K562 (cell line): ENCODE data around the gene STPG2. TPM values are rescaled to one million over a fixed set of nuclear protein-coding genes. Genes with fewer than 3 reads are reported as not detected.

Experiments used
- ATAC-seq: fragments of 200-7000 bp; cut with Tn5 transposase; 3 replicates; pipeline ENCODE4 v1.9.1; 2020; ENCODE audit warnings: moderate library complexity
- BruUV-seq: library from RNA; stranded (reverse); fragments of 400-500 nt; replicated peaks from 2 replicates; lab custom pipeline; 2021; lab: Mats Ljungman, UMichigan
- CTCF ChIA-PET: fragments of 300-600 bp; formaldehyde crosslinking; extraction: SDS; loops from one replicate; lab custom pipeline; 2021; ENCODE audit warnings: low intra/inter-chr PET ratio; lab: Yijun Ruan, JAX
- POLR2A ChIA-PET: fragments of 300-600, 350-650 bp; sonication (Branson Sonifier 250); formaldehyde crosslinking; extraction: SDS; loops from one replicate; lab custom pipeline; 2021; ENCODE audit warnings: antibody characterized with exemption, inconsistent platforms; lab: Yijun Ruan, JAX
- DNase-seq, 4 experiments: peaks; one replicate each; pipeline versions ENCODE4 v3.0.0 to v3.0.0-alpha.2; 2011 to 2018; ENCODE audit warnings: low spot score in 3 of 4, mixed read lengths in 3 of 4; ENCODE audit errors: extremely low read depth in 1 of 4
- FAIRE-seq: peaks from 2 replicates; lab custom pipeline; 2011; peaks lifted over from hg19 to GRCh38; lab: Jason Lieb, UNC
- H2AFZ ChIP-seq: 2 replicates; pipeline ENCODE4 v1.6.0; 2011; ENCODE audit warnings: low read depth, low read length, control low read depth, inconsistent platforms
- H3K27ac ChIP-seq: fragments of 200-600 bp; 3 replicates; pipeline ENCODE4 v1.8.0; 2011; ENCODE audit warnings: low read depth, mild to moderate bottlenecking, control low read depth, inconsistent platforms, low read length, moderate library complexity, mixed read lengths; ENCODE audit errors: extremely low read depth
- H3K27me3 ChIP-seq, 2 experiments: fragments of 300-600 bp in 1 of 2; 2 replicates in 1 of 2; 3 replicates in 1 of 2; pipeline versions ENCODE4 v1.6.0 to v1.8.0; 2011; ENCODE audit warnings: inconsistent platforms in 2 of 2, low read length in 2 of 2, mild to moderate bottlenecking in 1 of 2, mixed read lengths in 1 of 2, moderate library complexity in 1 of 2; ENCODE audit not compliant: control insufficient read depth in 2 of 2, insufficient read depth in 2 of 2
- H3K36me3 ChIP-seq: fragments of 300-600 bp; 3 replicates; pipeline ENCODE4 v1.8.0; 2011; ENCODE audit warnings: mild to moderate bottlenecking, low read length, inconsistent platforms; ENCODE audit not compliant: control insufficient read depth, insufficient read depth
- H3K4me1 ChIP-seq, 2 experiments: fragments of 200-600 bp in 1 of 2; replicated peaks in 1 of 2; 2 replicates in 1 of 2; 3 replicates in 1 of 2; pipeline versions ENCODE4 v1.5.1 to v1.8.0; 2011; ENCODE audit warnings: inconsistent platforms in 2 of 2, low read length in 2 of 2, mild to moderate bottlenecking in 1 of 2, mixed read lengths in 1 of 2, moderate library complexity in 1 of 2; ENCODE audit not compliant: control insufficient read depth in 2 of 2, insufficient read depth in 2 of 2
- H3K4me2 ChIP-seq: 2 replicates; pipeline ENCODE4 v1.6.1; 2011; ENCODE audit warnings: low read length, control low read depth, inconsistent platforms, mixed read lengths; ENCODE audit not compliant: insufficient read depth
- H3K4me3 ChIP-seq: fragments of 200-600 bp; sonication (generic), shearing (Covaris generic); 2 replicates; pipeline ENCODE4 v1.5.1; 2016; ENCODE audit warnings: control low read depth, inconsistent platforms
- H3K79me2 ChIP-seq: fragments of 200-600 bp; 3 replicates; pipeline ENCODE4 v1.8.0; 2011; ENCODE audit warnings: low read length, inconsistent platforms; ENCODE audit not compliant: control insufficient read depth, insufficient read depth
- H3K9ac ChIP-seq, 2 experiments: 2 replicates each; pipeline versions ENCODE4 v1.6.0 to v1.6.1; 2011; ENCODE audit warnings: low read depth in 2 of 2, low read length in 2 of 2, control low read depth in 1 of 2, inconsistent platforms in 1 of 2, mild to moderate bottlenecking in 1 of 2, mixed read lengths in 1 of 2; ENCODE audit not compliant: insufficient read depth in 1 of 2
- H3K9me1 ChIP-seq: one replicate; pipeline ENCODE4 v1.6.0; 2011; ENCODE audit warnings: inconsistent platforms, mild to moderate bottlenecking, low read length, moderate library complexity; ENCODE audit not compliant: control insufficient read depth, insufficient read depth
- H3K9me3 ChIP-seq: replicated peaks from 2 replicates; pipeline ENCODE4 v1.5.1; 2011; ENCODE audit warnings: low read depth, low read length, inconsistent platforms; ENCODE audit not compliant: control insufficient read depth, insufficient read depth
- H4K20me1 ChIP-seq: replicated peaks from 2 replicates; pipeline ENCODE4 v1.6.1; 2011; ENCODE audit warnings: low read length, inconsistent platforms, mixed read lengths; ENCODE audit not compliant: control insufficient read depth, insufficient read depth
- DDX20 ChIP-seq: fragments of 450-650 bp; IDR thresholded peaks from 2 replicates; pipeline ENCODE4 v1.6.1; 2016; ENCODE audit warnings: missing genetic modification characterization, low read depth, mild to moderate bottlenecking, missing compliant biosample characterization, moderate library complexity
- EWSR1 ChIP-seq: fragments of 450-650 bp; IDR thresholded peaks from 2 replicates; pipeline ENCODE4 v1.6.1; 2018; ENCODE audit warnings: borderline replicate concordance, mild to moderate bottlenecking, low read depth, moderate library complexity; ENCODE audit not compliant: partially characterized antibody
- PHB ChIP-seq: fragments of 250-450 bp; sonication (Bioruptor Pico); IDR thresholded peaks from 2 replicates; pipeline ENCODE4 v1.5.0; 2021
- ZNF263 ChIP-seq: sonication (generic); formaldehyde crosslinking; IDR thresholded peaks from 2 replicates; pipeline ENCODE4 v1.8.0; 2022; ENCODE audit warnings: mild to moderate bottlenecking, missing genetic modification reagents, borderline replicate concordance
- ZNF77 ChIP-seq: fragments of 250-450 bp; sonication (Bioruptor Pico); IDR thresholded peaks from 2 replicates; pipeline ENCODE4 v1.5.0; 2020
- in situ Hi-C: fragments of 300-500 bp; cut with MboI; formaldehyde crosslinking; loops from 4 replicates; pipeline ENCODE4 v1.15.0; 2018; ENCODE audit warnings: inconsistent platforms, mixed read lengths
- intact Hi-C: fragments of 100-400 bp; cut with micrococcal nuclease; formaldehyde crosslinking; loops from 2 replicates; pipeline ENCODE4 v1.14.2; 2022
- polyA plus RNA-seq, 8 experiments: library from polyadenylated mRNA; depleted of rRNA in 4 of 8; stranded (reverse) in 5 of 8; unstranded in 3 of 8; fragments of >200 nt; fragmentation: Nextera tagmentation in 2 of 8; fragmentation: Illumina TruSeq in 1 of 8; extraction: Ambion mirVana in 2 of 8; extraction: Trizol in 1 of 8; gene quantifications; 2 replicates each; pipeline versions ENCODE4 v1.2.1 to v1.2.3, GENCODE V29; 2011 to 2014; ENCODE audit warnings: inconsistent platforms in 1 of 8, missing spikeins in 1 of 8
- total RNA-seq, 7 experiments: library from RNA; depleted of rRNA in 6 of 7; stranded (reverse); fragments of >200 nt in 6 of 7; fragmentation: Illumina TruSeq in 2 of 7; extraction: Trizol in 2 of 7; gene quantifications; 2 replicates each; pipeline versions ENCODE4 v1.2.1 to v1.2.3, GENCODE V29; 2011 to 2021; ENCODE audit warnings: low replicate concordance in 1 of 7
- TF ChIP-seq, protein P1 (sequence below): sonication (generic); formaldehyde crosslinking; IDR thresholded peaks from 2 replicates; pipeline ENCODE4 v1.8.0; 2022; ENCODE audit warnings: mild to moderate bottlenecking, missing genetic modification reagents
- TF ChIP-seq, protein P2 (sequence below): fragments of 250-450 bp; sonication (Bioruptor Pico); IDR thresholded peaks from 2 replicates; pipeline ENCODE4 v1.8.0; 2022; ENCODE audit warnings: inconsistent platforms, mild to moderate bottlenecking, moderate library complexity, borderline replicate concordance

The STPG2 gene
- total and polyA plus RNA-seq, 9 of the 15 experiments (the other 6 are each of a cell fraction or from before 2014, with no cell fraction given), result not detected

DNA sequence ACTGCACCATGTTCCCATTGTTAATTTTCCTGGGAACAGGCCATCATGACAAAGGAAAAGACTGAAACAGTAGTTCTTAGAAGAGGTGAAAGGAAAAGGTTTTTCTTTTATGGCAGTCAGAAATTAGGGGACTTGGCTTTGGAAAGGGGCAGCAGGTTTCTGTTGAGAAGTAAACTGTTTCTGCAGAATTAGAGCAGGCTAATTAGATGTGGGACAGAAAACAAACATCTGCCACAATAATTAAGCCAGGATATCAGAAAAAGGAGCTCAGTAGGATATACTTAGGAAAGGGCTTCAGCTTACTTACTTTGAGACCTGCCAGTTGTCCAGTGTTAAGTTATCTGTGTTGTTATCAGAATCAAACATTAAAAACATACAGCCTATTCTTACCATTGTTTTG lies 36.7 kb upstream of the STPG2 start:
- DNase-seq (no peak), FAIRE-seq (no peak), ATAC-seq (no peak)
- Histone ChIP-seq H3K27ac (no peak overlapping the region), H3K36me3 (no peaks in the 10 kb centered on the region), H3K4me3 (no peak overlapping the region), H2AFZ (no peak overlapping the region), H4K20me1 (no peaks in the 10 kb centered on the region), H3K4me2 (no peak overlapping the region), H3K9me1 (no peaks in the 10 kb centered on the region), H3K9me3 (no peaks in the 10 kb centered on the region), H3K9ac (no peak overlapping the region), H3K27me3 (no peaks in the 10 kb centered on the region), H3K79me2 (no peaks in the 10 kb centered on the region), H3K4me1 (no peaks in the 10 kb centered on the region)
- no TSS peak for BruUV-seq
- POLR2A ChIA-PET, result interaction anchor here (1.3 kb wide), 1 partner anchor 9 kb away, joined by 3 read pairs; no protein-coding TSS in a partner anchor
- in situ Hi-C loops, result no loop called here
- CTCF ChIA-PET, result no interaction called here
- intact Hi-C loops, result no loop called here
- TF ChIP-seq PHB (CRISPR knock-in tag) (no peak), DDX20 (no peak), ZNF263 (CRISPR knock-in tag) (no peak), EWSR1 (no peak), ZNF77 (no peak)
- TF ChIP-seq, protein P1, sequence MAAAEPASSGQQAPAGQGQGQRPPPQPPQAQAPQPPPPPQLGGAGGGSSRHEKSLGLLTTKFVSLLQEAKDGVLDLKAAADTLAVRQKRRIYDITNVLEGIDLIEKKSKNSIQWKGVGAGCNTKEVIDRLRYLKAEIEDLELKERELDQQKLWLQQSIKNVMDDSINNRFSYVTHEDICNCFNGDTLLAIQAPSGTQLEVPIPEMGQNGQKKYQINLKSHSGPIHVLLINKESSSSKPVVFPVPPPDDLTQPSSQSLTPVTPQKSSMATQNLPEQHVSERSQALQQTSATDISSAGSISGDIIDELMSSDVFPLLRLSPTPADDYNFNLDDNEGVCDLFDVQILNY (CRISPR knock-in tag), result no peak
- TF ChIP-seq, protein P2, sequence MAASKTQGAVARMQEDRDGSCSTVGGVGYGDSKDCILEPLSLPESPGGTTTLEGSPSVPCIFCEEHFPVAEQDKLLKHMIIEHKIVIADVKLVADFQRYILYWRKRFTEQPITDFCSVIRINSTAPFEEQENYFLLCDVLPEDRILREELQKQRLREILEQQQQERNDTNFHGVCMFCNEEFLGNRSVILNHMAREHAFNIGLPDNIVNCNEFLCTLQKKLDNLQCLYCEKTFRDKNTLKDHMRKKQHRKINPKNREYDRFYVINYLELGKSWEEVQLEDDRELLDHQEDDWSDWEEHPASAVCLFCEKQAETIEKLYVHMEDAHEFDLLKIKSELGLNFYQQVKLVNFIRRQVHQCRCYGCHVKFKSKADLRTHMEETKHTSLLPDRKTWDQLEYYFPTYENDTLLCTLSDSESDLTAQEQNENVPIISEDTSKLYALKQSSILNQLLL (CRISPR knock-in tag), result no peak
